ENCODE data around the gene CENPM. TPM values are rescaled to one million over a fixed set of nuclear protein-coding genes. Genes with fewer than 3 reads are reported as not detected.

CENPM gene
- total RNA-seq, 2 donors from 2014 or later = 28.5 to 43.1 TPM

GRCh38 chr22:41940832-41941765, 5.9 kb downstream of the CENPM start:
- Histone ChIP-seq H3K27ac (ENCODE audit: low read depth, low read length) (no peak overlapping the region), H3K27me3 (ENCODE audit: control insufficient read depth, insufficient read depth, low read length, poor library complexity, severe bottlenecking) (no peaks in the 10 kb centered on the region), H3K9me3 (ENCODE audit: control insufficient read depth, low read length) (no peaks in the 10 kb centered on the region), H3K4me3 (ENCODE audit: low read length) (no peak overlapping the region), H3K9ac (ENCODE audit: extremely low read depth, low read length, poor library complexity, severe bottlenecking) (no peak overlapping the region), H3K36me3 (ENCODE audit: control insufficient read depth, insufficient read depth, low read length) (peaks cover 43% of the 10 kb centered on the region), H3K4me1 (ENCODE audit: control insufficient read depth, insufficient read depth, low read length) (no peaks in the 10 kb centered on the region)
- Mint-ChIP-seq H3K27ac (peak overlapping the region; percentile 50), H3K4me1 (peaks cover 6% of the 10 kb centered on the region), H3K27me3 (ENCODE audit: insufficient read depth) (no peaks in the 10 kb centered on the region), H3K36me3 (ENCODE audit: low read depth) (peaks cover 65% of the 10 kb centered on the region), H3K4me3 (no peak overlapping the region), H3K9me3 (no peaks in the 10 kb centered on the region)
- TF ChIP-seq, protein P1, sequence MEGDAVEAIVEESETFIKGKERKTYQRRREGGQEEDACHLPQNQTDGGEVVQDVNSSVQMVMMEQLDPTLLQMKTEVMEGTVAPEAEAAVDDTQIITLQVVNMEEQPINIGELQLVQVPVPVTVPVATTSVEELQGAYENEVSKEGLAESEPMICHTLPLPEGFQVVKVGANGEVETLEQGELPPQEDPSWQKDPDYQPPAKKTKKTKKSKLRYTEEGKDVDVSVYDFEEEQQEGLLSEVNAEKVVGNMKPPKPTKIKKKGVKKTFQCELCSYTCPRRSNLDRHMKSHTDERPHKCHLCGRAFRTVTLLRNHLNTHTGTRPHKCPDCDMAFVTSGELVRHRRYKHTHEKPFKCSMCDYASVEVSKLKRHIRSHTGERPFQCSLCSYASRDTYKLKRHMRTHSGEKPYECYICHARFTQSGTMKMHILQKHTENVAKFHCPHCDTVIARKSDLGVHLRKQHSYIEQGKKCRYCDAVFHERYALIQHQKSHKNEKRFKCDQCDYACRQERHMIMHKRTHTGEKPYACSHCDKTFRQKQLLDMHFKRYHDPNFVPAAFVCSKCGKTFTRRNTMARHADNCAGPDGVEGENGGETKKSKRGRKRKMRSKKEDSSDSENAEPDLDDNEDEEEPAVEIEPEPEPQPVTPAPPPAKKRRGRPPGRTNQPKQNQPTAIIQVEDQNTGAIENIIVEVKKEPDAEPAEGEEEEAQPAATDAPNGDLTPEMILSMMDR (conservative IDR thresholded peaks at IDR 0.05) = peak; percentile 90
- DNase-seq = peak; percentile 96
- 78 to 79% methylated on average over 9 to 13 of the region's 13 CpGs for WGBS, 2 experiments (ENCODE audit: insufficient coverage in 1 of 2, insufficient read length in 1 of 2)

DNA sequence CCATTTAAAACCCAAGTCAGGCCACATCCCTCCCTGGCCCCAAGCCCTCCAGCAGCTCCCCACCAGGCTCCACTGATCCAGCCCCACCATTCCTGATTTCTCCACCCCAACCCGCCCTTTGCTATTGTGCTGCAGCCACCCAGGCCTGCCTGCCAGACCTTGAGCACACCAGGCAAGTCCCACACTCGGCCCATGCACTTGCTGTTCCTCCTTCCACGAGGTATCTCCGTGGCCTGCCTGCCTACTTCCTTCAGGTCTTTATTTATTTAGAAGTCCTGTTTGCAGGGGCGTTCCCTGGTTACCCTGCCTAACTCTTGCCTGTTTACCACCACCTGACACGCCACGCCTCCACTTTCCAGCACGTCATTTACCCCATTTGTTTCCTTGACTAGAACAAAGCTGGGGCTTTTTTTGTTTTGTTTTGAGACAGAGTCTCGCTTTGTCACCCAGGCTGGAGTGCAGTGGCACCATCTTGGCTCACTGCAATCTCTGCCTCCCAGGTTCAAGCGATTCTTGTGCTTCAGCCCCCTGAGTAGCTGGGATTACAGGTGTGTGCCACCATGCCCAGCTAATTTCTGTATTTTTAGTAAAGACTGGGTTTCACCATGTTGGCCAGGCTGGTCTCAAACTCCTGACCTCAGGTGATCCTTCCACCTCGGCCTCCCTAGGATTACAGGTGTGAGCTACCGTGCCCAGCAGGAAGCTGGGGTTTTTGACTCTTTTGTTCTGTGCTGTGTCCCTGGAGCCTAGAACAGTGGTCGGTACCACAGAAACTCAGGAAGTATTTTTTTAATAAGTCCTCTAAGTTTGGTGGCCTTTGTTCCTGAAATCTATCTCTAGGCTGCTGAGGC, 6.7 kb downstream of the CENPM start:
- no peaks in the 10 kb centered on the region for H3K27me3 Mint-ChIP-seq (ENCODE audit: insufficient read depth)
- DNase-seq = peak; percentile 47
- no peaks in the 10 kb centered on the region for H3K27me3 ChIP-seq (ENCODE audit: control insufficient read depth, insufficient read depth, low read length, poor library complexity, severe bottlenecking)
- H3K9me3 ChIP-seq (ENCODE audit: control insufficient read depth, low read length) = no peaks in the 10 kb centered on the region
- WGBS, 2 experiments (ENCODE audit: insufficient coverage in 1 of 2, insufficient read length in 1 of 2) = 83 to 90% methylated on average over 12 to 13 of the region's 13 CpGs
- H3K9me3 Mint-ChIP-seq = no peaks in the 10 kb centered on the region
- no peaks in the 10 kb centered on the region for H3K4me1 ChIP-seq (ENCODE audit: control insufficient read depth, insufficient read depth, low read length)
- peaks cover 62% of the 10 kb centered on the region for H3K36me3 Mint-ChIP-seq (ENCODE audit: low read depth)
- H3K4me1 Mint-ChIP-seq = no peaks in the 10 kb centered on the region
- peaks cover 43% of the 10 kb centered on the region for H3K36me3 ChIP-seq (ENCODE audit: control insufficient read depth, insufficient read depth, low read length)
- no peak overlapping the region for H3K4me3 ChIP-seq (ENCODE audit: low read length)
- H3K27ac ChIP-seq (ENCODE audit: low read depth, low read length) = peak overlapping the region; percentile 22
- H3K4me3 Mint-ChIP-seq = no peak overlapping the region
- peak overlapping the region; percentile 72 for H3K27ac Mint-ChIP-seq
- TF ChIP-seq, protein P1 (conservative IDR thresholded peaks at IDR 0.05) = no peak
- H3K9ac ChIP-seq (ENCODE audit: extremely low read depth, low read length, poor library complexity, severe bottlenecking) = no peak overlapping the region

GRCh38 chr22:41936894-41937169, 10.1 kb downstream of the CENPM start:
- no peaks in the 10 kb centered on the region for H3K27me3 ChIP-seq (ENCODE audit: control insufficient read depth, insufficient read depth, low read length, poor library complexity, severe bottlenecking)
- Mint-ChIP-seq H3K4me1 (no peaks in the 10 kb centered on the region), H3K4me3 (no peak overlapping the region), H3K27ac (no peak overlapping the region), H3K9me3 (no peaks in the 10 kb centered on the region), H3K36me3 (ENCODE audit: low read depth) (peaks cover 37% of the 10 kb centered on the region), H3K27me3 (ENCODE audit: insufficient read depth) (no peaks in the 10 kb centered on the region)
- H3K9ac ChIP-seq (ENCODE audit: extremely low read depth, low read length, poor library complexity, severe bottlenecking) = no peak overlapping the region
- TF ChIP-seq, protein P1 (conservative IDR thresholded peaks at IDR 0.05) = no peak
- no peaks in the 10 kb centered on the region for H3K4me1 ChIP-seq (ENCODE audit: control insufficient read depth, insufficient read depth, low read length)
- DNase-seq = no peak
- H3K27ac ChIP-seq (ENCODE audit: low read depth, low read length) = no peak overlapping the region
- WGBS, 2 experiments (ENCODE audit: insufficient coverage in 1 of 2, insufficient read length in 1 of 2) = 88% methylated on average over 2 of the region's 2 CpGs; no CpG with 5 or more reads in 1 of the 2 experiments
- H3K4me3 ChIP-seq (ENCODE audit: low read length) = no peak overlapping the region
- no peaks in the 10 kb centered on the region for H3K9me3 ChIP-seq (ENCODE audit: control insufficient read depth, low read length)
- H3K36me3 ChIP-seq (ENCODE audit: control insufficient read depth, insufficient read depth, low read length) = peaks cover 18% of the 10 kb centered on the region
